Parathyroid adenoma (tissue), 2 donors: ENCODE results near the gene KIF13A.
"Not testable (repeated sequence)": the region's sequence is repeated elsewhere in the genome, so short reads cannot be mapped to it uniquely, and the experiment has no call there.

Source experiments
- H2AFZ ChIP-seq: fragments of 300-600 bp; sonication (generic); one replicate; pipeline ENCODE4 v1.7.0; 2017; ENCODE audit warnings: antibody characterized with exemption, mild to moderate bottlenecking
- H3K27ac ChIP-seq: fragments of 300-600 bp; sonication (generic); one replicate; pipeline ENCODE4 v1.7.0; 2017
- H3K27me3 ChIP-seq: fragments of 300-600 bp; sonication (generic); one replicate; pipeline ENCODE4 v1.7.0; 2017; ENCODE audit warnings: low read length; ENCODE audit not compliant: control insufficient read depth, insufficient read depth
- H3K36me3 ChIP-seq: fragments of 300-600 bp; sonication (generic); one replicate; pipeline ENCODE4 v1.7.0; 2017; ENCODE audit warnings: low read length; ENCODE audit not compliant: control insufficient read depth, insufficient read depth
- H3K4me1 ChIP-seq: fragments of 300-600 bp; sonication (generic); one replicate; pipeline ENCODE4 v1.7.0; 2017; ENCODE audit warnings: control low read depth
- H3K4me2 ChIP-seq: fragments of 300-600 bp; sonication (generic); one replicate; pipeline ENCODE4 v1.7.0; 2017; ENCODE audit warnings: low read length
- H3K4me3 ChIP-seq: fragments of 300-600 bp; sonication (generic); one replicate; pipeline ENCODE4 v1.7.0; 2017; ENCODE audit warnings: low read depth, low read length
- H3K79me2 ChIP-seq: fragments of 300-600 bp; sonication (generic); one replicate; pipeline ENCODE4 v1.7.0; 2017; ENCODE audit warnings: control low read depth
- H3K9ac ChIP-seq: fragments of 300-600 bp; sonication (generic); one replicate; pipeline ENCODE4 v1.7.0; 2017; ENCODE audit warnings: mild to moderate bottlenecking
- H3K9me3 ChIP-seq: fragments of 300-600 bp; sonication (generic); one replicate; pipeline ENCODE4 v1.7.0; 2017; ENCODE audit warnings: low read length; ENCODE audit not compliant: control insufficient read depth
- CTCF ChIP-seq: fragments of 300-600 bp; sonication (generic); IDR thresholded peaks from one replicate; pipeline ENCODE4 v1.7.0; 2017; ENCODE audit warnings: antibody characterized with exemption, mild to moderate bottlenecking
- donor health status: primary hyperparathyroidism.

The KIF13A gene

GRCh38 chr6:18016698-18017097 lies 29.3 kb upstream of the KIF13A start:
- H3K9me3 ChIP-seq = no peaks in the 10 kb centered on the region
- H3K27ac ChIP-seq = no peak overlapping the region
- H3K9ac ChIP-seq = no peak overlapping the region
- H3K4me2 ChIP-seq = no peak overlapping the region
- no peaks in the 10 kb centered on the region for H3K79me2 ChIP-seq
- no peak overlapping the region for H2AFZ ChIP-seq
- H3K4me3 ChIP-seq = no peak overlapping the region
- H3K36me3 ChIP-seq = no peaks in the 10 kb centered on the region
- H3K27me3 ChIP-seq = no peaks in the 10 kb centered on the region
- no peak for TF ChIP-seq CTCF
- H3K4me1 ChIP-seq = no peaks in the 10 kb centered on the region

- H3K36me3 ChIP-seq = no peaks in the 10 kb centered on the region
- H3K27ac ChIP-seq = no peak overlapping the region
- H3K4me1 ChIP-seq = no peaks in the 10 kb centered on the region
- no peak overlapping the region for H3K4me2 ChIP-seq
- H3K4me3 ChIP-seq = no peak overlapping the region
- H3K27me3 ChIP-seq = no peaks in the 10 kb centered on the region
- no peaks in the 10 kb centered on the region for H3K9me3 ChIP-seq
- no peak overlapping the region for H2AFZ ChIP-seq
- H3K9ac ChIP-seq = no peak overlapping the region
- no peak for TF ChIP-seq CTCF
- H3K79me2 ChIP-seq = no peaks in the 10 kb centered on the region
Measured at GRCh38 chr6:18016133-18016532, 28.7 kb upstream of the KIF13A start.

GRCh38 chr6:18011287-18011686 lies 23.9 kb upstream of the KIF13A start:
- Histone ChIP-seq H3K4me3 (no peak overlapping the region), H3K27ac (no peak overlapping the region), H3K4me1 (no peaks in the 10 kb centered on the region), H3K27me3 (no peaks in the 10 kb centered on the region), H3K79me2 (no peaks in the 10 kb centered on the region), H3K9me3 (no peaks in the 10 kb centered on the region), H2AFZ (no peak overlapping the region), H3K9ac (no peak overlapping the region), H3K36me3 (no peaks in the 10 kb centered on the region), H3K4me2 (no peak overlapping the region)
- TF ChIP-seq CTCF = no peak

DNA sequence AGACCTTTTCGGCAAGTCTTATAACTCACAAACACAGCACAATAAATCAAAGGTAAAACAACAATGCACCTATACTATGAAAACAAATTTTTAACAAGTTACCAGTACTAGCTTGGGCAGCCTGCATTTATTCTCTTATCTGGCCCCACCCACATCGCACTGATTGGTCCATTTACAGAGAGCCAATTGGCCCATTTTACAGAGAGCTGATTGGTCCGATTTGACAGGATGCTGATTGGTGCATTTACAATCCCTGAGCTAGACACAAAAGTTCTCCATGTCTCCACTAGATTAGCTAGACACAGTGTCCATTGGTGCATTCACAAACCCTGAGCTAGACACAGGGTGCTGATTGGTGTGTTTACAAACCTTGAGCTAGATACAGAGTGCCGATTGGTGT lies 23.1 kb upstream of the KIF13A start:
- not testable (repeated sequence) for H3K9ac ChIP-seq, H3K79me2 ChIP-seq, H3K27ac ChIP-seq, H3K4me2 ChIP-seq, H2AFZ ChIP-seq, H3K9me3 ChIP-seq, H3K36me3 ChIP-seq, H3K4me3 ChIP-seq, H3K27me3 ChIP-seq, H3K4me1 ChIP-seq

- Histone ChIP-seq H3K9me3 (no peaks in the 10 kb centered on the region), H2AFZ (no peak overlapping the region), H3K27ac (no peak overlapping the region), H3K36me3 (no peaks in the 10 kb centered on the region), H3K27me3 (no peaks in the 10 kb centered on the region), H3K4me1 (no peaks in the 10 kb centered on the region), H3K4me2 (no peak overlapping the region), H3K79me2 (no peaks in the 10 kb centered on the region), H3K9ac (no peak overlapping the region), H3K4me3 (no peak overlapping the region)
- TF ChIP-seq CTCF = no peak
Measured at GRCh38 chr6:18004256-18004985, 17.0 kb upstream of the KIF13A start.
